GM18951 (cell line): ENCODE data around the gene SRRM4.

Experiments used
- POLR2A ChIP-seq: IDR thresholded peaks from 4 replicates; pipeline ENCODE4 v1.6.1; 2011; ENCODE audit warnings: mild to moderate bottlenecking; ENCODE audit not compliant: insufficient read length, insufficient read depth; ENCODE audit errors: extremely low read depth
- in situ Hi-C: fragments of 300-500 bp; cut with MboI; formaldehyde crosslinking; loops from one replicate; pipeline ENCODE4 v1.12.0; 2022; ENCODE audit warnings: low sequenced_read_pairs, mixed read lengths, inconsistent platforms; ENCODE audit not compliant: unreplicated experiment

Gene SRRM4, protein sequence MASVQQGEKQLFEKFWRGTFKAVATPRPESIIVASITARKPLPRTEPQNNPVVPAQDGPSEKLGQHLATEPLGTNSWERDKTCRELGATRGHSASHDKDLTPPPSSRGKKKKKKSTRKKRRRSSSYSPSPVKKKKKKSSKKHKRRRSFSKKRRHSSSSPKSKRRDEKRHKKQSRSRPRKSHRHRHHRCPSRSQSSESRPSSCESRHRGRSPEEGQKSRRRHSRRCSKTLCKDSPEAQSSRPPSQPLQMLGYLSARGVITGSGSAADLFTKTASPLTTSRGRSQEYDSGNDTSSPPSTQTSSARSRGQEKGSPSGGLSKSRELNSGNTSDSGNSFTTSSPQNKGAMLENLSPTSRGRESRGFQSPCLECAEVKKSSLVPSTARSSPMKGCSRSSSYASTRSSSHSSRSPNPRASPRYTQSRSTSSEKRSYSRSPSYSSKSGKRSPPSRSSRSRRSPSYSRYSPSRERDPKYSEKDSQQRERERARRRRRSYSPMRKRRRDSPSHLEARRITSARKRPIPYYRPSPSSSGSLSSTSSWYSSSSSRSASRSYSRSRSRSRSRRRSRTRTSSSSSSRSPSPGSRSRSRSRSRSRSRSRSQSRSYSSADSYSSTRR

GRCh38 chr12:118981285-118982211, at the start of gene SRRM4:
TSS of gene SRRM4 (plus strand) at chr12:118981541. CDS start at chr12:118981883, 342 bp downstream.
- in situ Hi-C loops = no loop called here
- TF ChIP-seq POLR2A = no peak

DNA sequence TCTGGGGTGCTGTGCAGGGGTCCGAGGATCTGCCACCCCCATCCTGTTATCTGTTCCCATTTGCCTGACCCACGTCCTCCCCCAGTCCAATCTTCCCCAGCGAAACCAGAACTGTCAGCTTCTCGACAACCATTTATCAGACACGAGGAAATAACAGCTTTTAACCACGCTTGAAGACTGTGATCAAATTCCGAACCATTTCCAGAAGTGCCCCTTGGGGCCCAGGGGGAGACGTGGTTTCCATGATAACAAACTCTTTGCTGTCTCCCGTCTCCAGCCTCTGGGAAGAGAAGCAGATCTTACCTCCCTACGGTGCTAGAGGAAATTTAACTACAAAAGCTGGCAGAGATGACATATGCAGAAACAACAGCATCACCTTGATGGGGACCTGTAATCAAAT, 35.1 kb upstream of the SRRM4 start:
- in situ Hi-C loops = no loop called here
- no peak for TF ChIP-seq POLR2A

DNA sequence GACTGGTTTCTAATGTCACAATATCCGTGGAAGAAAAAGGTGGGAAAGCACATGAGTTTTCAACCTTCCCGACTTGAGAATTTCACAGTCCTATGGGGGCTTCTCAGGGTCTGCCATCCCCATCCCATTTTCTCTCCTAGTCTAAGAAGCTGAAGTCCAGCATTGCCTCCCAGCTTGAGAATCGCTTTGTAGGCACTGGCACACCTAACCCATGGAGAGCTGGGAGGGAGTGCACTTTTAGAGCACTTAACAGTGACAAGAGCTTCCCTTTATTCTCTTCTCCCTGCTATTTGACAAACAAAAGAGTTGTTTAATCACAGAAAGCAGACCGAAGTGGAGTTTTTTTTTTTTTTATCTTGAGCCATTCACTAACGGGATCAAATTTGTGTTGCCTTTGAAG, 22.8 kb upstream of the SRRM4 start:
- TF ChIP-seq POLR2A = no peak
- in situ Hi-C loops = no loop called here

- no peak for TF ChIP-seq POLR2A
- in situ Hi-C loops = no loop called here
Observed at GRCh38 chr12:118959348-118959747, 22.0 kb upstream of the SRRM4 start.

GRCh38 chr12:118959985-118960560, 21.3 kb upstream of the SRRM4 start:
- no peak for TF ChIP-seq POLR2A
- in situ Hi-C loops = no loop called here

- in situ Hi-C loops = no loop called here
- TF ChIP-seq POLR2A = no peak
Observed at GRCh38 chr12:118960865-118961264, 20.5 kb upstream of the SRRM4 start.

GRCh38 chr12:118964988-118965387, 16.4 kb upstream of the SRRM4 start:
- in situ Hi-C loops = no loop called here
- no peak for TF ChIP-seq POLR2A

- in situ Hi-C loops = no loop called here
- TF ChIP-seq POLR2A = no peak
Observed at GRCh38 chr12:118970856-118971255, 10.5 kb upstream of the SRRM4 start.

GRCh38 chr12:118972982-118973381, 8.4 kb upstream of the SRRM4 start:
- TF ChIP-seq POLR2A = no peak
- in situ Hi-C loops = no loop called here

- TF ChIP-seq POLR2A = no peak
- in situ Hi-C loops = no loop called here
Observed at GRCh38 chr12:118979763-118980406, 1.5 kb upstream of the SRRM4 start.

DNA sequence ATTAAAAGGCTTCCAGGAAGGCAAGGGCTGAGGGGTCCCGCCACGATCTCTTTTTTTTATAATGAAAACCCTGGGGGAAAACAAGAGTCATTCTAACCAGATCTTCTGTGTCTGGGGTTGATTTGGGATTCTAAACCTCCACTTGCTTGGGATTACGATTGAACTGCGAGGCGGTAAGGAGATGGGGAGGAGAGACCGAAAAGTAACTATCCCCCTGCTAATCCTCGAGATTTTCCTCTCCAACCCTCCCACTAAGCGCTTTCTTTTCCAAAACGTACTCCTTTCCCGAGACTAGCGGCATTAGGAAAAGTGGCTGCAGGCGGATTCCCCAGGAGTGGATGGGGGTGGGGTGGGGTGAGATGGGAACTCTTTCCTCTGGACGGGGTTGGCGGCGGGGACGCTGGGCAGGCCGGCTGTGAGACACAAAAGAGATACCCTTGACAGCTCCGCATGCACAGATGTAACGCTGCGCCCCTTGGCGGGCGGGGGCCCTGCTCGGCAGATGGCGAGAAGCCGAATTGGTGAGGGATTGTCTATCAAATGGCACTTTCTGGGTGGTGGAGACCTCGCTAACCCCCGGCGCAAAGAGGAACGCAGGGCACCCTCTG, 830 bp upstream of the SRRM4 start:
- no peak for TF ChIP-seq POLR2A

DNA sequence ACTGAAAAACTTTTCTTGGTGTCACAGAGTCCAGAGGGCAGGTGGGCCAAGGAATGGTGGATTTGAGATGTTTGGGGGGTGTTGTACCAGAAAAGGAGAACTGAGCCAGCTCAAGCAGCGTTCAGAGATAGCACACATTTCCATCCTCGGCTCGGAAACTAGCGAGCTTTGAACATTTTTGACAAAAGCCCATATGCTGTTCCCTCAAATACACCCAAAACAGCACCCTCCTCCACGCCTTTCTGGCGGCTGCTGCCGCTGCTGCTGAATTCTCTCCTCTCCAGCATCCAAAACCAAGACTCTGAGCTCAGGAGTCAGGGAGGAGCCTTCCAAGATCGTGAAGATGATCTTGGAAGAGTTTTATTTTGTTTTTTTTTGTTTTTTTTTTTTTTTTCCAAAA, 961 bp downstream of the SRRM4 start:
- in situ Hi-C loops = no loop called here
- no peak for TF ChIP-seq POLR2A

More for the DNA sequence above, 830 bp upstream of the SRRM4 start:
- in situ Hi-C loops = no loop called here
